ENCODE results near the gene DPY19L1. TPM values are rescaled to one million over a fixed set of nuclear protein-coding genes. Genes with fewer than 3 reads are reported as not detected.
"Not testable (repeated sequence)": the region's sequence is repeated elsewhere in the genome, so short reads cannot be mapped to it uniquely, and the experiment has no call there.

The DPY19L1 gene
- total RNA-seq, 1 experiment from 2014 or later = 90.4 TPM

DNA sequence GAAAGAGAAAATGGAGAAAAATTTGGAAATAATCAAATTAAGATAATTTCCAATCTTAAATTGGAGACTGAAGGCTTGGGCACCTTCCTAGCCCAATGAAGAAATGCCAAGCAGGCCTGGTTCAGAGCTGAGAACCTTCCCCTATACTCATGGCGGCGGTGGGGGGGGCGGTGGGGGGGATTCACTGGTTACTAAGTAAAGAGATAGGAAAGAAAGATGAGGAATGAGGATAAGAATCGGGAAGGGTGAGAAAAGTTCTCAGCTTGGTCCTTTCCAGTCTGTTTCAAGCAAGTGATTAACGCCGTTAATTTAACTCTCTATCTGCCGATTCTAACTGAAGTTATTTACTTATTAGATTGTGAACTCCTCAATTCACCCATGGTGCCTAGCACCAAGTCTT lies 41.5 kb downstream of the DPY19L1 start:
- CTCF ChIA-PET = no interaction called here
- H3K9me3 Mint-ChIP-seq (ENCODE audit: low read depth, unreplicated experiment) = no peaks in the 10 kb centered on the region
- intact Hi-C loops (cut with micrococcal nuclease; ENCODE audit: unreplicated experiment) = no loop called here
- peaks cover 69% of the 10 kb centered on the region for H3K4me1 Mint-ChIP-seq (ENCODE audit: low read depth, unreplicated experiment)
- peaks cover 19% of the 10 kb centered on the region for H3K36me3 Mint-ChIP-seq (ENCODE audit: insufficient read depth, unreplicated experiment)
- H3K27ac Mint-ChIP-seq (ENCODE audit: unreplicated experiment) = no peak overlapping the region
- H3K27me3 Mint-ChIP-seq (ENCODE audit: unreplicated experiment) = no peaks in the 10 kb centered on the region
- BruUV-seq (replicated peaks) = no TSS peak
- TF ChIP-seq, protein P1, sequence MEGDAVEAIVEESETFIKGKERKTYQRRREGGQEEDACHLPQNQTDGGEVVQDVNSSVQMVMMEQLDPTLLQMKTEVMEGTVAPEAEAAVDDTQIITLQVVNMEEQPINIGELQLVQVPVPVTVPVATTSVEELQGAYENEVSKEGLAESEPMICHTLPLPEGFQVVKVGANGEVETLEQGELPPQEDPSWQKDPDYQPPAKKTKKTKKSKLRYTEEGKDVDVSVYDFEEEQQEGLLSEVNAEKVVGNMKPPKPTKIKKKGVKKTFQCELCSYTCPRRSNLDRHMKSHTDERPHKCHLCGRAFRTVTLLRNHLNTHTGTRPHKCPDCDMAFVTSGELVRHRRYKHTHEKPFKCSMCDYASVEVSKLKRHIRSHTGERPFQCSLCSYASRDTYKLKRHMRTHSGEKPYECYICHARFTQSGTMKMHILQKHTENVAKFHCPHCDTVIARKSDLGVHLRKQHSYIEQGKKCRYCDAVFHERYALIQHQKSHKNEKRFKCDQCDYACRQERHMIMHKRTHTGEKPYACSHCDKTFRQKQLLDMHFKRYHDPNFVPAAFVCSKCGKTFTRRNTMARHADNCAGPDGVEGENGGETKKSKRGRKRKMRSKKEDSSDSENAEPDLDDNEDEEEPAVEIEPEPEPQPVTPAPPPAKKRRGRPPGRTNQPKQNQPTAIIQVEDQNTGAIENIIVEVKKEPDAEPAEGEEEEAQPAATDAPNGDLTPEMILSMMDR (IDR thresholded peaks at IDR 0.05; ENCODE audit: unreplicated experiment) = no peak
- DNase-seq = no peak
- H3K4me3 Mint-ChIP-seq (ENCODE audit: low read depth, unreplicated experiment) = no peak overlapping the region

DNA sequence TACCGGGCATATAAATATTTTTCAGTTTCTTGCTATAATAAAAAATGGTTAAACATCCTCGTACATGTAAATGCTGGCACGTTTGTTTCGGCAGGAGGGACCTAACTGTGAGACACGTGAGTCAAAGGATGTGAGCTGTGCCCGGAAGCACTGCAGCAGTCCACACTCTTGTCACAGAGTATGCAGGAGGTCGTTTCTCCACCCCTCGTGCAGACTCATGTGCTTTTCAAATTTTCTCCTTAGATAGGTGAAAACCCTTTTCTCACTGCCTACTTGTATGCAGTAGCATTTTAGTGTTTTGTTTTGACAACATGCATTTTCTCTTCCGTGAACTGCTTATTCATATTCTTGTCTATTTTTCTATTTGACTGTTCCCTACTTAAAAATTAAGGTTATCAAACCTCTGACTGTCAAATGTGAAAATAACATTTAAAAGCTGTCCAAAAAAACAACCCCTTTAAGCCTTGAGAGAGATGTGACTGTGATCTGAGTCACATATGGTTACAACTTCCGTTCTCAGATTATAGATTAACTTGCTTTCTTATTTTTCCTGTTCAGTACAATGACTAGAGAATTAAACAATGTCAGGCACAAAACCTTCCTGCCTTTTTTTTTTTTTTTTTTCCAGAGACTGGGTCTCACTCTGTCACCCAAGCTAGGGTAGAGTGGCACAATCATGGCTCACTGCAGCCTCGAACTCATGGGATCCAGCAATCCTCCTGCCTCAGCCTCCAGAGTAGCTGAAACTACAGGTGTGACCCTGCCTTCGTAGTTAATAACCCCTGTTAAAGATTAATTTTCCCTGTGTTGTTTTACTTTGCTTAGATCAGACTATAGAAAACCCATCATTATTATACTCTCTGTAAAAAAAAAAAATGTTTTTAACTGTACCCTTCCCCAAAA lies 45.1 kb downstream of the DPY19L1 start:
- CTCF ChIA-PET = interaction anchor here (0.6 to 4.2 kb wide), 14 partner anchors 9 to 462 kb away, joined by 3 to 15 read pairs (median 4); no protein-coding TSS in a partner anchor
- no peaks in the 10 kb centered on the region for H3K27me3 Mint-ChIP-seq (ENCODE audit: unreplicated experiment)
- peak; percentile 64 for DNase-seq

DNA sequence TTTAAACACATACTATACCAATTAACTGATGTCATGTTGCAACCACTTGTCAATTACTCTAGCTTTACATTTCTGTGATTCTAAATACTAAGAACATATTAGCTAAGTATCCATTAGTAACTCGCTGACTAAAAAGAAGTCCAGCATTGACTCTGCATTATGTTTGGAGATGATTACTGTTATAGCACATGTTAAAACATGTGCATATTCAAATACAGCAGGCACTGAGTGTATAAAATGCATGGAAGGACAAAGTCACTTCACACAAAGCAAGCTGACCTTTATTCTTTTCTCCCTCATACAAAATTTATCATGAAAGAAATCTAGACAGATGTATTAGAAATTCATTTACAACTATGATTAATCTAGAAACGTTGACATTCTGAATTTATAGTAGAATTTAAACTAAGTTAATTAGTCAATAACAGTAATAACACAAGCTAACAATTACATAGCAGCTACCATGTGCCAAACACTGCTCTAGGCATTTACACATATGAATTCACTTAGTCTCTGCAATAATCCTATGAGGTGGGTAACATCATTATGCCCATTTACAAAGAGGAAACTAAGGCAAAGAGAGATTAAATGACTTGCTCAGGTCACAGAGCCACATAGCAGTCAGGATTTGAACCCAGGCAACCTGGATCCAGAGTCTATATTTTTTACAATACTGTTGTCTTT lies 48.7 kb downstream of the DPY19L1 start:
- H3K4me3 Mint-ChIP-seq (ENCODE audit: low read depth, unreplicated experiment); H3K9me3 Mint-ChIP-seq (ENCODE audit: low read depth, unreplicated experiment); H3K27ac Mint-ChIP-seq (ENCODE audit: unreplicated experiment); H3K27me3 Mint-ChIP-seq (ENCODE audit: unreplicated experiment); intact Hi-C loops (cut with micrococcal nuclease; ENCODE audit: unreplicated experiment); DNase-seq; BruUV-seq (replicated peaks): not testable (repeated sequence)
- H3K36me3 Mint-ChIP-seq (ENCODE audit: insufficient read depth, unreplicated experiment) = peaks cover 16% of the 10 kb centered on the region
- peaks cover 62% of the 10 kb centered on the region for H3K4me1 Mint-ChIP-seq (ENCODE audit: low read depth, unreplicated experiment)
- CTCF ChIA-PET = interaction anchor here (1.0 kb wide), 1 partner anchor 13 kb away, joined by 4 read pairs; no protein-coding TSS in a partner anchor

More for the DNA sequence above, 45.1 kb downstream of the DPY19L1 start:
- Mint-ChIP-seq H3K36me3 (ENCODE audit: insufficient read depth, unreplicated experiment) (peaks cover 16% of the 10 kb centered on the region), H3K4me1 (ENCODE audit: low read depth, unreplicated experiment) (peaks cover 51% of the 10 kb centered on the region), H3K27ac (ENCODE audit: unreplicated experiment) (peak overlapping the region; percentile 95), H3K4me3 (ENCODE audit: low read depth, unreplicated experiment) (peak overlapping the region; percentile 59), H3K9me3 (ENCODE audit: low read depth, unreplicated experiment) (no peaks in the 10 kb centered on the region)
- TSS peak; percentile 97 for BruUV-seq (replicated peaks)
- TF ChIP-seq, protein P1 (IDR thresholded peaks at IDR 0.05; ENCODE audit: unreplicated experiment) = no peak
- intact Hi-C loops (cut with micrococcal nuclease; ENCODE audit: unreplicated experiment) = loop anchor here (2.0 kb wide), 1 partner anchor 43 kb away; no protein-coding TSS in a partner anchor

DNA sequence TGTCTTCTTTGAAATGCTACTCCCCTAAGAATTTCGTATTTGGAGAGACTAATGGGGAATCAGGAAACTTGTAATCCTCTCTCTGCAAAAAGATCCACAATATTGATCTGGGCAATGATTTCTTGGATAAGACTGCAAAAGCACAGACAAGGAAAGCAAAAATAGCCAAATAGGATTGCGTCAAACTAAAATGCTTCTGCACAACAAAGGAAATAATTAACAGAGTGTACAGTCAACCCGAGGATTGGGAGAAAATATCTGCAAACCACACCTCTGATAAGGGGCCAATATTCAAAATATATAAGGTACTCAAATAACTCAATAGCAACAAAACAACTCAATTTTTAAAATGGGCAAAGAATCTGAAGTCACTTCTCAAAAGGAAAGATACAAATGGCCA lies 52.1 kb downstream of the DPY19L1 start:
- H3K27me3 Mint-ChIP-seq (ENCODE audit: unreplicated experiment); H3K4me3 Mint-ChIP-seq (ENCODE audit: low read depth, unreplicated experiment); CTCF ChIA-PET; H3K9me3 Mint-ChIP-seq (ENCODE audit: low read depth, unreplicated experiment); H3K36me3 Mint-ChIP-seq (ENCODE audit: insufficient read depth, unreplicated experiment); DNase-seq; intact Hi-C loops (cut with micrococcal nuclease; ENCODE audit: unreplicated experiment); BruUV-seq (replicated peaks): not testable (repeated sequence)
- peaks cover 27% of the 10 kb centered on the region for H3K4me1 Mint-ChIP-seq (ENCODE audit: low read depth, unreplicated experiment)
- peak overlapping the region; percentile 1 for H3K27ac Mint-ChIP-seq (ENCODE audit: unreplicated experiment)

DNA sequence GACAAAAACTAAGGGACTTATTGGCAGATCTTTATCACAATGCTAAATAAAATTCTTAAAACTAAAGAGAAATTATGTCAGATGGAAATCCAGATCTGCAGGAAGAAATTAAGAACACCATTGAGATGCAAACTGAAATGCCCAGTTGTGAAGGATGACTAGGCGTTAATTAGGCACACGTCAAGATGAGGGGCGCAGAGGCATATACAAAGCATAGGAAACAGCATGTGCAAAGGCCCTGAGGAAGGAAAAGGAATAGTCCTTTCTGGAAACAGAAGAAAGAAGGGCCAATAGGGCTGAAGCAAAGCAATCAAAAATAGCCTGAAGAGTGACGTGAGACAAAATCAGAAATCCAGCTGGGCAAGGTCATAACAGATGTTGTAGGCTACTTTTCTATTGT lies 53.1 kb downstream of the DPY19L1 start:
- H3K27ac Mint-ChIP-seq (ENCODE audit: unreplicated experiment); intact Hi-C loops (cut with micrococcal nuclease; ENCODE audit: unreplicated experiment); H3K27me3 Mint-ChIP-seq (ENCODE audit: unreplicated experiment); H3K4me3 Mint-ChIP-seq (ENCODE audit: low read depth, unreplicated experiment); BruUV-seq (replicated peaks); DNase-seq; H3K9me3 Mint-ChIP-seq (ENCODE audit: low read depth, unreplicated experiment); CTCF ChIA-PET; H3K36me3 Mint-ChIP-seq (ENCODE audit: insufficient read depth, unreplicated experiment): not testable (repeated sequence)
- H3K4me1 Mint-ChIP-seq (ENCODE audit: low read depth, unreplicated experiment) = peaks cover 25% of the 10 kb centered on the region

Data from Calu3 (cell line).